ENCODE results near the gene TBC1D22B. TPM values are rescaled to one million over a fixed set of nuclear protein-coding genes. Genes with fewer than 3 reads are reported as not detected.

The TBC1D22B gene
- total and polyA plus RNA-seq, 2 of the 13 experiments (the other 11 are each of a cell fraction or from before 2014, with no cell fraction given) = 9.7 to 12.9 TPM

DNA sequence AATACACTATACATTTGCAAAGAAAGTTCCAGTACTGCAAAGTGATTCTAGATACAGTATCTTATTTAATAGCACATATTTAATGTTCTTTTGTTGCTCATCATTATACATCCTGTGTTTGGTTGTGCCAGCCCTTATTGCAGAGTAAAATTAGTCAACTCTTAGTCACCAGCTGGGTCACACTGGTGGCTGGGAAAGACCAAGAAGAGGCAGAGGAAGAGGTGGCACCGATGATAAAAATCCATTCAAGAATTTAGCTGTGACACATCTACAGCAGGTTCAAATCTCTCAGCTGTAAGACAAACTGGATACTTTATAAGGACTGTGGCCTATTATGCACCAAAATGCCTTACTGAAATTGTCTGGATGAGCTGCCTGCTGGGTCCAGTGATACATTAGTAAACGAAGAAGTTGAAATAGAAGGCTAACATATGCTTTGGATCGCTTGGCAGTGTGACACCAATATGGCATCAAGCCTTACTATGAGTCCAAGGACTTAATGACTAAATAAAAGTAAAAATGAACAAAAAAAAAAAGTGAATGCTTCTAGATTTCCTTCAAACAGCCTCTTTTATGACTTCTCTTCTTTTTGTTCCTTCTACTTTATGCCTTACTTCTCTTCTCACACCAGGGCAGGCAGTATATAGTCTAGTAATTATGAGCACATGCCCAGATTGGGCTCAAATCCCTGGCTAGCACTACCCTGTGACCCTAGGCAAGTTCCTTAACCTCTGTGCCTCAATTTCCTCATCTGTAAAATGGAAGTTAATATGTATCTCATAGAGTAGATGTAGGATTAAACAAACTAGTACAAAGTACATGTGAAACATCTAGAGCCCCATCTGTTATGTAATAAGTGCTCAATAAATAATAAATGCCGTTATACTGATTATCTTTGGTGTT is 66.8 kb downstream of the TBC1D22B start (continued):
- TF ChIP-seq, protein P1, sequence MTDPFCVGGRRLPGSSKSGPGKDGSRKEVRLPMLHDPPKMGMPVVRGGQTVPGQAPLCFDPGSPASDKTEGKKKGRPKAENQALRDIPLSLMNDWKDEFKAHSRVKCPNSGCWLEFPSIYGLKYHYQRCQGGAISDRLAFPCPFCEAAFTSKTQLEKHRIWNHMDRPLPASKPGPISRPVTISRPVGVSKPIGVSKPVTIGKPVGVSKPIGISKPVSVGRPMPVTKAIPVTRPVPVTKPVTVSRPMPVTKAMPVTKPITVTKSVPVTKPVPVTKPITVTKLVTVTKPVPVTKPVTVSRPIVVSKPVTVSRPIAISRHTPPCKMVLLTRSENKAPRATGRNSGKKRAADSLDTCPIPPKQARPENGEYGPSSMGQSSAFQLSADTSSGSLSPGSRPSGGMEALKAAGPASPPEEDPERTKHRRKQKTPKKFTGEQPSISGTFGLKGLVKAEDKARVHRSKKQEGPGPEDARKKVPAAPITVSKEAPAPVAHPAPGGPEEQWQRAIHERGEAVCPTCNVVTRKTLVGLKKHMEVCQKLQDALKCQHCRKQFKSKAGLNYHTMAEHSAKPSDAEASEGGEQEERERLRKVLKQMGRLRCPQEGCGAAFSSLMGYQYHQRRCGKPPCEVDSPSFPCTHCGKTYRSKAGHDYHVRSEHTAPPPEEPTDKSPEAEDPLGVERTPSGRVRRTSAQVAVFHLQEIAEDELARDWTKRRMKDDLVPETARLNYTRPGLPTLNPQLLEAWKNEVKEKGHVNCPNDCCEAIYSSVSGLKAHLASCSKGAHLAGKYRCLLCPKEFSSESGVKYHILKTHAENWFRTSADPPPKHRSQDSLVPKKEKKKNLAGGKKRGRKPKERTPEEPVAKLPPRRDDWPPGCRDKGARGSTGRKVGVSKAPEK (CRISPR knock-in tag; IDR thresholded peaks at IDR 0.05; ENCODE audit: borderline replicate concordance) = peak; percentile 12; the same call in 1 of the 2 replicates
- no peak for TF ChIP-seq PHF8 (CRISPR knock-in tag; IDR thresholded peaks at IDR 0.05)
- TF ChIP-seq PRMT3 (CRISPR knock-in tag; IDR thresholded peaks at IDR 0.05; ENCODE audit: borderline replicate concordance, low read depth) = no peak
- TF ChIP-seq, protein P2, sequence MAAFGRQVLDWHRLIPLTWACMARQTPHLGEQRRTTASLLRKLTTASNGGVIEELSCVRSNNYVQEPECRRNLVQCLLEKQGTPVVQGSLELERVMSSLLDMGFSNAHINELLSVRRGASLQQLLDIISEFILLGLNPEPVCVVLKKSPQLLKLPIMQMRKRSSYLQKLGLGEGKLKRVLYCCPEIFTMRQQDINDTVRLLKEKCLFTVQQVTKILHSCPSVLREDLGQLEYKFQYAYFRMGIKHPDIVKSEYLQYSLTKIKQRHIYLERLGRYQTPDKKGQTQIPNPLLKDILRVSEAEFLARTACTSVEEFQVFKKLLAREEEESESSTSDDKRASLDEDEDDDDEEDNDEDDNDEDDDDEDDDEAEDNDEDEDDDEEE (CRISPR knock-in tag; IDR thresholded peaks at IDR 0.05) = no peak
- TF ChIP-seq ATF1 (CRISPR knock-in tag; IDR thresholded peaks at IDR 0.05) = peak; percentile 42; the same call in 1 of the 2 replicates
- no peak for TF ChIP-seq ZFP37 (CRISPR knock-in tag; IDR thresholded peaks at IDR 0.05; ENCODE audit: borderline replicate concordance)
- no peak for TF ChIP-seq ZNF460 (CRISPR knock-in tag; IDR thresholded peaks at IDR 0.05; ENCODE audit: borderline replicate concordance)
- no peak for TF ChIP-seq DNMT3B (CRISPR knock-in tag; conservative IDR thresholded peaks at IDR 0.05)
- TF ChIP-seq TOPORS (CRISPR knock-in tag; IDR thresholded peaks at IDR 0.05) = no peak
- no peak for TF ChIP-seq MAF1 (CRISPR knock-in tag; IDR thresholded peaks at IDR 0.05; ENCODE audit: borderline replicate concordance)
- no peak for TF ChIP-seq ZNF816 (CRISPR knock-in tag; IDR thresholded peaks at IDR 0.05; ENCODE audit: borderline replicate concordance)
- TF ChIP-seq SMAD9 (CRISPR knock-in tag; IDR thresholded peaks at IDR 0.05) = no peak
- TF ChIP-seq ZNF713 (CRISPR knock-in tag; IDR thresholded peaks at IDR 0.05) = no peak
- TF ChIP-seq ZNF546 (CRISPR knock-in tag; conservative IDR thresholded peaks at IDR 0.05) = no peak
- TF ChIP-seq, protein P3, sequence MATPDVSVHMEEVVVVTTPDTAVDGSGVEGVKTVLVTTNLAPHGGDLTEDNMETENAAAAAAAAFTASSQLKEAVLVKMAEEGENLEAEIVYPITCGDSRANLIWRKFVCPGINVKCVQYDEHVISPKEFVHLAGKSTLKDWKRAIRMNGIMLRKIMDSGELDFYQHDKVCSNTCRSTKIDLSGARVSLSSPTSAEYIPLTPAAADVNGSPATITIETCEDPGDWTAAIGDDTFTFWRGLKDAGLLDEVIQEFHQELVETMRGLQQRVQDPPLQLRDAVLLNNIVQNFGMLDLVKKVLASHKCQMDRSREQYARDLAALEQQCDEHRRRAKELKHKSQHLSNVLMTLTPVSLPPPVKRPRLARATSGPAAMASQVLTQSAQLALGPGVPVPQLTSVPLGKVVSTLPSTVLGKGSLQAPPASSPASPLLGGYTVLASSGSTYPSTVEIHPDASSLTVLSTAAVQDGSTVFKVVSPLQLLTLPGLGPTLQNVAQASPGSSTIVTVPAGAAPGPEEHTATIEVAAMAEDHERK (CRISPR knock-in tag; IDR thresholded peaks at IDR 0.05; ENCODE audit: low read depth) = no peak
- TF ChIP-seq HCFC1 (IDR thresholded peaks at IDR 0.05; ENCODE audit: low read depth, low read length) = no peak
- TF ChIP-seq, protein P4, sequence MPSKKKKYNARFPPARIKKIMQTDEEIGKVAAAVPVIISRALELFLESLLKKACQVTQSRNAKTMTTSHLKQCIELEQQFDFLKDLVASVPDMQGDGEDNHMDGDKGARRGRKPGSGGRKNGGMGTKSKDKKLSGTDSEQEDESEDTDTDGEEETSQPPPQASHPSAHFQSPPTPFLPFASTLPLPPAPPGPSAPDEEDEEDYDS (CRISPR knock-in tag; IDR thresholded peaks at IDR 0.05) = no peak
- TF ChIP-seq ZNF746 (CRISPR knock-in tag; IDR thresholded peaks at IDR 0.05) = no peak

Data from HepG2 (cell line).